Endothelial cell of umbilical vein (primary cell): ENCODE results near the gene MDP1. TPM values are rescaled to one million over a fixed set of nuclear protein-coding genes. Genes with fewer than 3 reads are reported as not detected.

Experiments
- BruUV-seq: library from RNA; stranded (reverse); fragments of 400-500 nt; replicated peaks from 2 replicates; lab custom pipeline; 2021; lab: Mats Ljungman, UMichigan
- CTCF ChIA-PET: fragments of 300-600, 350-600 bp; sonication (Branson Sonifier 250); formaldehyde crosslinking; loops from one replicate; lab custom pipeline; 2021; ENCODE audit warnings: antibody characterized with exemption, inconsistent platforms; lab: Charles Lee
- POLR2A ChIA-PET: fragments of 300-600, 350-600 bp; sonication (Branson Sonifier 250); formaldehyde crosslinking; loops from one replicate; lab custom pipeline; 2021; ENCODE audit warnings: antibody characterized with exemption, inconsistent platforms; lab: Charles Lee
- DNase-seq: peaks from one replicate; pipeline ENCODE4 v3.0.0-alpha.2; 2011; ENCODE audit warnings: low read depth, low spot score
- FAIRE-seq: peaks from 2 replicates; lab custom pipeline; 2011; peaks lifted over from hg19 to GRCh38; lab: Jason Lieb, UNC
- H2AFZ ChIP-seq: 2 replicates; pipeline ENCODE4 v1.6.0; 2012; ENCODE audit warnings: low read depth, low read length, control low read depth, inconsistent platforms
- H3K27ac ChIP-seq: 2 replicates; pipeline ENCODE4 v1.5.1; 2011; ENCODE audit warnings: low read depth, mild to moderate bottlenecking, control low read depth, low read length, moderate library complexity; ENCODE audit not compliant: insufficient read depth
- H3K27me3 ChIP-seq, 2 experiments: 2 replicates each; pipeline versions ENCODE4 v1.6.0 to v1.6.1; 2011; ENCODE audit warnings: low read length in 2 of 2, mixed read lengths in 1 of 2; ENCODE audit not compliant: control insufficient read depth in 2 of 2, insufficient read depth in 2 of 2
- H3K36me3 ChIP-seq, 2 experiments: 2 replicates in 1 of 2; 3 replicates in 1 of 2; pipeline ENCODE4 v1.5.1; 2011; ENCODE audit warnings: low read length in 2 of 2, mild to moderate bottlenecking in 1 of 2, moderate library complexity in 1 of 2; ENCODE audit not compliant: control insufficient read depth in 2 of 2, insufficient read depth in 2 of 2; ENCODE audit errors: extremely low read depth in 1 of 2
- H3K4me1 ChIP-seq: 3 replicates; pipeline ENCODE4 v1.5.1; 2011; ENCODE audit warnings: mild to moderate bottlenecking, low read length; ENCODE audit not compliant: control insufficient read depth, insufficient read depth; ENCODE audit errors: extremely low read depth
- H3K4me2 ChIP-seq: 2 replicates; pipeline ENCODE4 v1.6.1; 2011; ENCODE audit warnings: low read length, control low read depth, mixed read lengths; ENCODE audit not compliant: insufficient read depth
- H3K4me3 ChIP-seq, 3 experiments: fragments of 200-600 bp in 1 of 3; sonication (generic), shearing (Covaris generic) in 1 of 3; replicated peaks in 1 of 3; 2 replicates each; pipeline ENCODE4 v1.5.1; 2011 to 2016; ENCODE audit warnings: control low read depth in 3 of 3, low read length in 3 of 3, mild to moderate bottlenecking in 2 of 3, inconsistent platforms in 1 of 3, low read depth in 1 of 3, moderate library complexity in 1 of 3; ENCODE audit not compliant: insufficient read depth in 1 of 3
- H3K79me2 ChIP-seq: 2 replicates; pipeline ENCODE4 v1.6.0; 2012; ENCODE audit warnings: low read length, inconsistent platforms; ENCODE audit not compliant: control insufficient read depth, insufficient read depth
- H3K9ac ChIP-seq: replicated peaks from 2 replicates; pipeline ENCODE3; 2011; ENCODE audit warnings: low read length, control low read depth; ENCODE audit not compliant: insufficient read depth; ENCODE audit errors: extremely low read depth
- H3K9me1 ChIP-seq: replicated peaks from 3 replicates; pipeline ENCODE4 v1.6.0; 2011; ENCODE audit warnings: mild to moderate bottlenecking, low read length; ENCODE audit not compliant: control insufficient read depth, insufficient read depth; ENCODE audit errors: extremely low read depth
- H3K9me3 ChIP-seq: replicated peaks from 2 replicates; pipeline ENCODE4 v1.5.1; 2012; ENCODE audit warnings: low read length, inconsistent platforms; ENCODE audit not compliant: control insufficient read depth, insufficient read depth
- H4K20me1 ChIP-seq: replicated peaks from 2 replicates; pipeline ENCODE3; 2011; ENCODE audit warnings: mild to moderate bottlenecking, low read length; ENCODE audit not compliant: control insufficient read depth, insufficient read depth; ENCODE audit errors: extremely low read depth
- CTCF ChIP-seq, 2 donors: IDR thresholded peaks; 1 replicate in 1 of 2; 2 replicates in 1 of 2; pipeline ENCODE4 v1.5.1; 2011; ENCODE audit warnings: low read length in 2 of 2, mild to moderate bottlenecking in 2 of 2, moderate library complexity in 2 of 2, control low read depth in 1 of 2, inconsistent platforms in 1 of 2, low read depth in 1 of 2; ENCODE audit not compliant: insufficient read depth in 1 of 2; ENCODE audit errors: extremely low read depth in 1 of 2
- EZH2 ChIP-seq: IDR thresholded peaks from 2 replicates; pipeline ENCODE4 v1.6.1; 2012; ENCODE audit warnings: borderline replicate concordance, low read depth, mild to moderate bottlenecking, moderate library complexity, low read length, inconsistent platforms; ENCODE audit not compliant: severe bottlenecking
- FOS ChIP-seq: IDR thresholded peaks from 2 replicates; pipeline ENCODE4 v1.6.1; 2011; ENCODE audit warnings: mild to moderate bottlenecking, low read length, moderate library complexity, borderline replicate concordance; ENCODE audit not compliant: insufficient read depth
- GATA2 ChIP-seq: IDR thresholded peaks from 2 replicates; pipeline ENCODE4 v1.7.0; 2011; ENCODE audit warnings: low read depth, mild to moderate bottlenecking, moderate library complexity, mixed read lengths, low read length; ENCODE audit not compliant: insufficient read length, insufficient read depth
- JUN ChIP-seq: IDR thresholded peaks from 2 replicates; pipeline ENCODE4 v1.6.1; 2011; ENCODE audit warnings: borderline replicate concordance, low read depth; ENCODE audit not compliant: insufficient read length, insufficient read depth
- MYC ChIP-seq: IDR thresholded peaks from one replicate; pipeline ENCODE4 v1.6.1; 2011; ENCODE audit warnings: mild to moderate bottlenecking, low read depth, low read length
- POLR2A ChIP-seq: IDR thresholded peaks from 2 replicates; pipeline ENCODE4 v1.6.1; 2012; ENCODE audit warnings: low read depth, mild to moderate bottlenecking, control low read depth, low read length
- POLR2AphosphoS5 ChIP-seq: IDR thresholded peaks from 2 replicates; pipeline ENCODE4 v1.6.1; 2012; ENCODE audit warnings: low read depth, mild to moderate bottlenecking, control low read depth, low read length, moderate library complexity; ENCODE audit not compliant: insufficient read depth
- dilution Hi-C: fragments of 300-500 bp; cut with MboI; formaldehyde crosslinking; loops from one replicate; pipeline ENCODE4 v1.15.0; 2019; ENCODE audit warnings: low sequenced_read_pairs; ENCODE audit not compliant: extremely low pct_ligation_motif_present
- intact Hi-C: fragments of 100-400 bp; cut with micrococcal nuclease; formaldehyde crosslinking; loops from one replicate; pipeline ENCODE4 v1.10.0; 2022
- polyA plus RNA-seq, 4 experiments: library from polyadenylated mRNA; depleted of rRNA in 3 of 4; stranded (reverse) in 3 of 4; unstranded in 1 of 4; fragments of >200 nt; gene quantifications; 2 replicates each; pipeline versions ENCODE4 v1.2.1 to v1.2.3, GENCODE V29; 2011 to 2012; ENCODE audit warnings: missing spikeins in 1 of 4
- total RNA-seq: library from RNA; stranded (reverse); gene quantifications from 2 replicates; pipeline ENCODE4 v1.2.3, GENCODE V29; 2021

MDP1 gene
- total and polyA plus RNA-seq, 2 donors (not counting 3 experiments of a cell fraction or from before 2014, with no cell fraction given): 8.1 to 22.7 TPM

DNA sequence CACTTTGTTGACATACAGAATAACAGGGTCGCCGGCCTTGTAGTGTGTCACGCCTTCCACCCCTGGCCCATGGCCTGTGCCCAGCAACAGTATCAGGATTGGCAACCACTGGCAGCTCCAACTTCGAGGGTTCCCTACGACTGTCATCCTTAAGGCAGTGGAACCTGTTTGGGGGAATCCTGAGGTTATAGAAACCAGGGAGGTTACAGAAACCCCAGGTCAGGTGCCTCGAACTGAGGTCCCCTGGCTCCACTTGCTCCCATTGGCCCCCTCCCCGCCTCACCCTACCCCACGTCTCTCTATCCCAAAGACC, 21.0 kb downstream of the MDP1 start:
- Histone ChIP-seq H3K36me3 (peaks cover 5 to 18% of the 10 kb centered on the region in 2 experiments), H3K79me2 (peaks cover 35% of the 10 kb centered on the region), H2AFZ (peak overlapping the region; percentile 67), H4K20me1 (no peaks in the 10 kb centered on the region), H3K9me3 (no peaks in the 10 kb centered on the region), H3K4me3 (peak overlapping the region; percentile 19 to 82 (median 69)), H3K4me1 (peaks cover 16% of the 10 kb centered on the region), H3K27me3 (no peaks in the 10 kb centered on the region), H3K9ac (peak overlapping the region; percentile 94), H3K4me2 (peak overlapping the region; percentile 90), H3K27ac (peak overlapping the region; percentile 93), H3K9me1 (no peaks in the 10 kb centered on the region)
- DNase-seq (no peak), FAIRE-seq (no peak)
- no TSS peak for BruUV-seq
- intact Hi-C loops: loop anchor here (1.0 to 2.0 kb wide), 3 partner anchors 18 to 38 kb away; partner anchors contain the start of genes CHMP4A, GMPR2 and NEDD8
- TF ChIP-seq EZH2: no peak
- TF ChIP-seq MYC: no peak
- no peak for TF ChIP-seq GATA2
- no peak for TF ChIP-seq POLR2A
- no peak for TF ChIP-seq POLR2AphosphoS5
- dilution Hi-C loops: no loop called here
- POLR2A ChIA-PET: interaction anchor here (0.7 to 1.2 kb wide), 2 partner anchors 14 kb away, joined by 3 to 5 read pairs; no protein-coding TSS in a partner anchor
- CTCF ChIA-PET: interaction anchor here (0.5 to 3.9 kb wide), 5 partner anchors 21 to 237 kb away, joined by 3 to 19 read pairs (median 3); partner anchors contain the start of gene MDP1

GRCh38 chr14:24194186-24194872, 21.5 kb downstream of the MDP1 start:
- Histone ChIP-seq H4K20me1 (no peaks in the 10 kb centered on the region), H3K4me2 (peak overlapping the region; percentile 90), H3K4me3 (peak overlapping the region in 2 of 3 experiments; percentile 69 to 82), H3K79me2 (peaks cover 35% of the 10 kb centered on the region), H3K36me3 (peaks cover 5 to 18% of the 10 kb centered on the region in 2 experiments), H3K4me1 (peaks cover 16% of the 10 kb centered on the region), H3K27me3 (no peaks in the 10 kb centered on the region), H3K27ac (no peak overlapping the region), H3K9me3 (no peaks in the 10 kb centered on the region), H2AFZ (no peak overlapping the region), H3K9ac (peak overlapping the region; percentile 94), H3K9me1 (no peaks in the 10 kb centered on the region)
- dilution Hi-C loops (no loop called here), intact Hi-C loops (loop anchor here (2.0 kb wide), 1 partner anchor 38 kb away; the partner anchor contains the start of genes GMPR2 and NEDD8)
- TF ChIP-seq MYC (no peak), CTCF (IDR thresholded peaks at IDR 0.05; ENCODE audit: extremely low read depth in 1 of 2, insufficient read depth in 1 of 2, low read depth in 1 of 2, low read length in 2 of 2) (no peak), EZH2 (no peak), GATA2 (no peak), JUN (no peak), POLR2A (no peak), FOS (no peak), POLR2AphosphoS5 (no peak)
- TSS peak; percentile 38 for BruUV-seq
- DNase-seq (no peak), FAIRE-seq (peak; percentile 40)
- POLR2A ChIA-PET: no interaction called here
- CTCF ChIA-PET: interaction anchor here (0.5 to 3.9 kb wide), 2 partner anchors 27 to 103 kb away, joined by 3 to 19 read pairs; no protein-coding TSS in a partner anchor
